ENCODE data around the gene CMKLR1.

Gene CMKLR1

DNA sequence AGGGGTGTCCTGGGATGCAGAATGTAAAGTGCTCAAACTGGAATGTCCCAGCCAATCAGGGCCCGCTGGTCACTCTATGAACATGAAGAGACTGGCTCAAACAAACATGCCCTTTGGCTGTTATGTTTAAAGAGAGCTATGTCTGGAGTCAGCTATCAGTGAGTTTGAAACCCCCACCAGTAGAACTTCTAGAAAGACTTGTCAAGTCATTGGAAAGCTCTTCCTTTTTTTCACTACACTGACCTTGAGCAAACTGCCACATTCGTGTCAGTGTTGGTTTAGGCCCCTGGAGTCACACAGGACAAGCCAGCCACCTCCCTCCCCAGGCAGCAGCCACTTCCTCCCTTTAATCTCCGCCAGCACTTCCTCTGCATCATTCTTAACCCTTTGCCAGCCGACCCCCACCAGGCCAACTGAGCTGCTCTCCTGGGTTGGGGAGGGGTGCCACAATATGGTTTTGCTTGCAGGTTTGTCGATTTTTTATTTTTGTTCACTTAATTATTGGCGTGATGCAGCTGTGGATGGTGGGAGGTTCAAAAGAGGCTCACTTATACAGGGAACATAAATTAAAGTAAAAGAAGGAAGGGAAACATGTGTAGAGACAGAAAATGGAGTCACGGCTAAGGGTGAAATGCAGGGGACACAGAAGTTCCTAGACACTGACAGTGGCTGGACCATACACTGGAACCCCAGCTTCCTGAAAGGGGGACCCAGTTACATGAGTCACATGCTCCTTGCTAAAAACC lies 25.3 kb downstream of the CMKLR1 start:
- DNase-seq: no peak

GRCh38 chr12:108313241-108313605 lies 25.9 kb downstream of the CMKLR1 start:
- DNase-seq: no peak

GRCh38 chr12:108312693-108313189 lies 26.4 kb downstream of the CMKLR1 start:
- DNase-seq: no peak

DNA sequence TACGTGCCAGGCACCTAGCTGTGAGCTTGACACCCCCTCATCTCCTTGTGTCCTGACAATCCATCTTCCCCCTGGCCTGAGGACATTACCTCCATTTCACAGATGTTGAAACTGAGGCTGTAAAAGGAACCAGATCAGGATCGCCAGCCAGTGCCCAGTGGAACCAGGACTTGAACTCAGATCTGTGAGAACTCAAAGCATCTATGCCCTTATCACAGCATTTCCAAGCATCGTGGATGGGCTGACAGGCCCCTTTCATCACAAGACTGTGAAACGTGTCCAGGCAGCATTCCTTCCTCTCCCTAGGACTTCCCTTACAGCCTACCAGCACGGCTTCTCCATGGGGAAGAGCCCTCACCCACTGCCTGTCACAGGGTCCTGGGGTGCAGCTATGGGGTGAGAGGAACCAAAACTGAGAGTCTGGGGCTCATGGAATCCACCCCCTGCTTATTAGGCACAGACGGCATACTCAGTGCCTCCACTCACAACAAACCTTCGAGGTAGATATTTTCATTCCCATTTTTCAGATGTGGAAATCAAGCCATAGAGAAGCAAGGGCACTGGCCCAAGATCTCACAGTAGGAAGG lies 26.9 kb downstream of the CMKLR1 start:
- DNase-seq: no peak

- no peak for DNase-seq
Measured at GRCh38 chr12:108311605-108312004, 27.5 kb downstream of the CMKLR1 start.

GRCh38 chr12:108310489-108310888 lies 28.6 kb downstream of the CMKLR1 start:
- DNase-seq: no peak

DNA sequence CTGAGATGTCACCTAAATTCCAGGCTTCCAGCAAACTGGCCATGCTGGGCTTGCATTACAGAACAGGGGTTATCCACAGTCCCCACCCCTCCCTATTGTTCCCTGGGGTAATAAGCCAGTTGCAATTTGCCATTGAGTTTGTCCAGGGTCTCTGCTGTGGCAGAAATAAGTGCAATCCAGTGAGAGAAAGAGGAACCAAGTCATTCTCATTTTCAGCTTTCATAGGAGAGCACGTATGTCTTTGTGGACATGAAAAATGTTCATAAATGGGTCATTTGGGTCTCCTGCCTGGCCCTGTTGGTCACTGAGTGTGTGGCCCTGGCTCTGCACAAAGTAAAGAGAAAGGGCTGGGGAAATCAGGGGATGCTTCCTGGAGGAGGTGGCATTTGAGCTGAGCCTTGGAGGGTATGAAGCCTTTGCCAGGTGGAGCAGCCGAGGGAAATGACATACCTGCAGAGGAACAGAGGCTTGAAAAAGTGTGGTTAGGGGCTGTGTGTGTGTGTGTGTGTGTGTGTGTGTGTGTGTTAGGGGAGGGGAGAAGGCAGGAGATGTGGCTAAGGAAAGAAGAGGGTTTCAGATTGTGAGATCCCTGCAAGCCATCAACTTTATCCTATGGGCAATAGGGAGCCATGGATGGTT lies 29.3 kb downstream of the CMKLR1 start:
- DNase-seq: no peak

- DNase-seq: no peak
Measured at GRCh38 chr12:108308395-108309085, 30.6 kb downstream of the CMKLR1 start.

- no peak for DNase-seq
Measured at GRCh38 chr12:108307006-108307405, 32.1 kb downstream of the CMKLR1 start.

- DNase-seq: no peak
Measured at GRCh38 chr12:108306506-108306905, 32.6 kb downstream of the CMKLR1 start.

DNA sequence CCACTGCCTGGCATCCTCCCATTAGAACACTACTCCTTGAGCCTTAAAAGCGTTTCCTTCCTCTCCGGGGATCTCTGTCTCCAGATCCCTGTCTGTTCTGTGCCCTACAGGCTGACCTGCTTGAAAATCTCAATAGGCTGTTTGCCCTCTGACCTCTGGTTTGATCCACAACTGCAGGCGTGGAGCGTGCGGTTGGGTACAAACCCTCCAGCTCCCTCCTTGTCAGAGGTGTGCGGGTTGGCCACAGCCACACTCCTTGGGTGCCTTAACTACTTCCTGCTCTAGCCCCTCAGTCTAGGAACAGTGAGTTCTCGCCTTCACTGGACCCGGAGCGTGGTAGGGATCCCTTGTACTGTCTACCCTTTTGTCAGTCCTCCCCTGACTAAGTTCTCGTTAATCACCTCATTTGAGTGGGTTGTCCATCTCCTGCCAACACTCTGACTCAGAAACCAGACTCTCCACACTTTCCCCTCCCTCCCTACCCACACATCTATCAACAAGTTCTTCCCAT lies 33.1 kb downstream of the CMKLR1 start:
- no peak for DNase-seq

DNA sequence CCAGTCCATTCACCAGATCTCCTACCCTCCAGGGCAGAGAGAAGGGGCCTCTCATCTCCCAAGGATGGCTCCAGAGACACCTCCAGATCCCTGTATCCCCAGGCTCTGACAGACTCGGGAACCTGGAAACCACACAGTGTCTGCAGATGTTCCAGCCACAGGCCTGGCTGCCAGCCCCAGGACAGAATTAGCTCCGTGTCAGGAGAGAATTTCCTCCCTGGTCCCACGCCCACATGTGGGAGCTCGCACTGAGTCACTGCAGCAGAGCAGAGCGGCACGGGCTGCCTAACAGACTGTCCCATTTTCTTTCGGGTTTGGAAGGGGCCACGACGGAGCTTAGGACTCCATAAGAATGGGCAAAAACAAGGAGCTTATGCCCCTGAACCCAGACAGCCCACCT lies 33.6 kb downstream of the CMKLR1 start:
- no peak for DNase-seq

GRCh38 chr12:108304633-108305032 lies 34.5 kb downstream of the CMKLR1 start:
- no peak for DNase-seq

DNA sequence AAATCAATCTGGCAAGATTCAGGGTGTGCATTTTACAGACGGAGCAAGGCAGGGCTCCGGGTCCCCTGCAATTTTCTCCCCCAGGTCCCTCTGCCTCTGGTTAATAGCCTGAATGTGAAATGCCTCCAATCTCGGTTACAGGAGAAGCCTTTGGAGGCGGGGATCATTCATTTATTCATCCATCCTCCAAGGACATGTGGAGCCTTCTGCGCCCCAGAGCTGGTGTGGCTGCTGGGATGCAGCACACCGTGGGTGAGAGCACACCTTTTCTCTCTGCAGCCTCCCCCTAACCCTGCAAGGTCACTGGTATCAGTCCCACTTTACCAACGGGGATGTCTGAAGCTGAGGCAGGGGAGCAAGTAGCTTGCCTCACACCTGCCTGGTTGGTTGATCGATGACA lies 35.4 kb downstream of the CMKLR1 start:
- DNase-seq: no peak

DNA sequence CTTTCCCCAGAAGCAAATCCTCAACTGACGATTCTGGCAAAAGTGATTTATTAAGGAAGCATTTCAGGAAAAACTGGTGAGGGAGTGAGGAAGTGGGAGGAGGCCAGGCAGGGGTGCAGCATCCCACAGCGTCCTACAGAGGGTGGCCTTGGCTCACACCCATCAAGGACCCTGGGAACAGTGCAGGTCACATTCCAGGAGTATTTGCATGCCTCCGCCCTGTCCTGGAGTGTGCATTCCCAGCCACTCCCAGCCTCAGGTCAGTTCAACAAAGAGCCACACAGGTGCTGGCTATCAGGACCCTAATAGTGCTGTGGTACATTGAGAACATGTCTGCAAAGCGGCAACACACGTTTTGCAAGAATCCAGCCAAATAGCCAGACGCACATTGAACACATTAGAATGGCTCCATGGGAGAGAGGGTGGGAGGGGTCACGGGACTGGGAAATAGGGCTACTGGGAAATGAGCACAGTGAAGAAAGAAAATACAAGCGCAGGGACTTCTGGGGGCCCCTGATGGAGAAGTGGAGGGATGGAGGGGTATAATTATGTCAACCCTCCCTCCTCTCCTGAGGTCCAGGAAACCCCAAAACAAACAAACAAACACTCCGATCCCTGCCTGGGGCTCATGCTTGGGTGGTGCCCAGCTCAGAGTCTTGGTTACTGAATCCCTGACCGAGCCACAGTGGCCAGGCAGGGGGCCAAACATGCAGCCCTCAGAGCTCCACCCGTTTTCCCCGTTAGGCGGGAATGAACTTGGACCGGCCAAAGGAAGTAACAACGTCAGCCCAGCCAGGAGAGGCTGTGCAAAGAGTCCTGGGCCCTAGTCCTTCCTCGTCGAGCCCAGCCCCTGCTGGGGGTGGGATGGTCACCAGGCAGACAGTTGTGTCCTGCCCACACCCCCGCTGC lies 36.5 kb downstream of the CMKLR1 start:
- no peak for DNase-seq

GRCh38 chr12:108302016-108302402 lies 37.1 kb downstream of the CMKLR1 start:
- DNase-seq: no peak

DNA sequence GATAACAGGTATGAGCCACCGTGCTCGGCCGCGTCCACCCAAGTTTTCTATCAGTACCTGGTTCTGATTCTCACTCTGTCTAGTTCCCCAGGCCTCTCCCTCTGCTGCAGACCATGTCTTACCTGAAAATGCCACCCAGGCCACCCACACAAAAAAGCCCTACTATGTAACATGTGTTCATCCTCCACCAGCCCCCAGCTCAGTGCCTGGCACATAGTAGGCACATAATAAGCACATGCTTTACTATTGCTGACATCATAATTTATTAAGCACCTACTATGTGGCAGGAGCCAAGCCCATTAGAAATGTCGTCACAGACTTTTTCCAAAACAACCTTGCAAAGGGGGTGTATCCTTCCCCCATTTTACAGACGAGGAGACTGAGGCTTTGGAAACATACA lies 37.8 kb downstream of the CMKLR1 start:
- no peak for DNase-seq

DNA sequence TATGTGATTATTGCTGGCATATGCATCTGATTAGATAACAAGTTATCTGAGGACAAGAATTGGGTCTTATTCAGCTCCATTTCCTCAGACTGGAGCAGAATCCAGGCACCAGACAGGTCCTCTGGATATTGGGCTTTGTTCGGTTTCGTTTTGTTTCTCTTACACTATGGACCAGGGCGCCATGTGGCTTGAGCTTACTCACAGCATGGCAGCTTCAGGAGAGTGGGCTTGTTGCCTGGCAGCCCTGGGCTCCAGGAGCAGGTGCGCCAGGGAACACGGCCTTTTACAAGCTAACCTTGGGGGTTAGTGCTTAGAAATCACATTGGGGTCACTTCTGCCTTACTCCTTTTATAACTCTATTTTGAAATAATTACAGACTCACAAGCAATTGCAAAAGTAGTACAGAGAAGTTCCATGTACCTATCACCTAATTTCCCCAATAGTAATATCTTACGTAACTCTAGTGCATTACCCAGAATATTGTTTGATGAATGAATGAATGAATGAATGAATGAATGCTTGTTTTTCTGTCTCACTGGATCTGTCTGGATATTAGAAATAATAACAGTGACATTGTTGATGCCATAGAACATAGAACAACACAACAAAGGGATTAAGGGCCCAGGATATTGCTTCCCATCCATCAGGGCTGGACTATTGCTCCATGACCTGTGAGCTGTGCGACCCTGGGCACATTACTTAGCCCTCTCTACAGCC lies 39.0 kb downstream of the CMKLR1 start:
- no peak for DNase-seq

- DNase-seq: no peak
Measured at GRCh38 chr12:108299516-108299915, 39.6 kb downstream of the CMKLR1 start.

DNA sequence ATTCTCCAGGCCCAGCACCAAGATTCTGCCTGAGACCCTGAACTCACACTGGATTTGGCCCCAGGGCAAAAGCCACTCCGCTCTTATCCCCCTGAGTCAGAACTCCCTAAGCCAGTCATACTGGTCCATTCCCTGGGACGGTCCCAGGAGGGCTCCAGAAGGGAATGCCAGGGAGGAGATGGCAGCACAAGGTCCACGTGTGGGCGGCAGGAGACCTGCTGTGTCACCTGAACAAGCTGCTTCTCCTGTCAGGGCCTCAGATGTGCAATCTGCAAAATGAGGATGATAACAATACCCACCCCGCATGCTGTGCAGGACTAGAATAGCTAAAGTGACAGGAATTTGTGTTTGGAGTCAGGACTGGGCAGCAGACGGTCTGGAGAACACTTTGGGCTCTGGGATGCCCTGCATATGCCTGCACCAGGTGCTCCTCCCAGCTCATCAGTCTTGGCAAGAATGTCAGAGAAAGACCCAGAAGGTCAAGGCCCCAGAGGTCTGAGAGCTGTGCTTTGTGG lies 40.3 kb downstream of the CMKLR1 start:
- DNase-seq: no peak

Measured in COR-L47 (cell line).